Measurements from ENCODE around the gene FBN1. TPM values are rescaled to one million over a fixed set of nuclear protein-coding genes. Genes with fewer than 3 reads are reported as not detected.

The FBN1 gene
- total RNA-seq, 1 donor from 2014 or later = 78.8 TPM

DNA sequence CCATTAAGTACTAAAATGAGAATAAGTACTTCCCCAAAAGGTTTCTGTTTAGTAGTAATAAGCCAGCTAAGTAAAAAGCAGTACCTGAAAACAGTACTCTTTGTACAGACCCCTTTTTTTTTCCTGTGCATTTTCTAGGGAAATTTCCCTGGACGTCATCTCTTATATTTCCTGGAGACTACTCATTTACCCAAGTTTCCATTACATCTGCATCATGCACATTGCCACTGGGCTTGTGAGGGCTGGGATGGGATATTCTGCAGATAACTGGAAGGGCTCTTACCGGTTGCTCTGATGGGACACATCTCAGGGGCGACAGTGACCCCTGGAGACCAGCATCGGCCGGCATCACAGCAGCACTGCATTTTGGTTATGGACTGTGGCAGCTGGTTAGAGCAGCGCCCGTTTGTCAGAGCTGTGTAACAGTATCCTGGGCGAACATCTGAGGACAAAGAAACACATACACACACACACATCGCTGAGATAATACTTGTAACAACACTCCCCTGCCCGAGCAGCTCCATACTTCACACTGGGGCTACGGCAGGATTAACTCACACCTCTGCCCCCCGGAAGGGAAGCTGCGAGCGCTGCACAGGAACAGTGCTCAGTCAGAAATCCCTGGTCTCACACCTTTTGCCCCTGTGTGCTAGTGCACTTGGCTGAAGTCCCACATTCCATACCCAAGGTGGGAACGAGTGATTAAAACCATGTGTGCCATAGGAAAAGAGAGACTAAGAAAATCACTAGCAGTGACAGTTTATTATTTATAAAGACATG is 124.9 kb downstream of the FBN1 start:
- H3K4me3 Mint-ChIP-seq = no peak overlapping the region
- Histone ChIP-seq H3K79me2 (ENCODE audit: low read depth) (no peaks in the 10 kb centered on the region), H3K36me3 (peaks cover 5% of the 10 kb centered on the region), H3K4me3 (no peak overlapping the region), H3K27me3 (no peaks in the 10 kb centered on the region), H2AFZ (replicated peaks) (no peak overlapping the region), H4K20me1 (ENCODE audit: low read depth) (no peaks in the 10 kb centered on the region), H3F3A (ENCODE audit: low read depth) (no peaks in the 10 kb centered on the region), H3K4me1 (no peaks in the 10 kb centered on the region), H3K9ac (no peak overlapping the region), H3K4me2 (no peak overlapping the region), H3K9me3 (ENCODE audit: low read depth) (peaks cover 3% of the 10 kb centered on the region), H3K27ac (no peak overlapping the region)
- TF ChIP-seq EZH2 (IDR thresholded peaks at IDR 0.05) (no peak), EZH2phosphoT487 (IDR thresholded peaks at IDR 0.05) (no peak)
- TF ChIP-seq, protein P1, sequence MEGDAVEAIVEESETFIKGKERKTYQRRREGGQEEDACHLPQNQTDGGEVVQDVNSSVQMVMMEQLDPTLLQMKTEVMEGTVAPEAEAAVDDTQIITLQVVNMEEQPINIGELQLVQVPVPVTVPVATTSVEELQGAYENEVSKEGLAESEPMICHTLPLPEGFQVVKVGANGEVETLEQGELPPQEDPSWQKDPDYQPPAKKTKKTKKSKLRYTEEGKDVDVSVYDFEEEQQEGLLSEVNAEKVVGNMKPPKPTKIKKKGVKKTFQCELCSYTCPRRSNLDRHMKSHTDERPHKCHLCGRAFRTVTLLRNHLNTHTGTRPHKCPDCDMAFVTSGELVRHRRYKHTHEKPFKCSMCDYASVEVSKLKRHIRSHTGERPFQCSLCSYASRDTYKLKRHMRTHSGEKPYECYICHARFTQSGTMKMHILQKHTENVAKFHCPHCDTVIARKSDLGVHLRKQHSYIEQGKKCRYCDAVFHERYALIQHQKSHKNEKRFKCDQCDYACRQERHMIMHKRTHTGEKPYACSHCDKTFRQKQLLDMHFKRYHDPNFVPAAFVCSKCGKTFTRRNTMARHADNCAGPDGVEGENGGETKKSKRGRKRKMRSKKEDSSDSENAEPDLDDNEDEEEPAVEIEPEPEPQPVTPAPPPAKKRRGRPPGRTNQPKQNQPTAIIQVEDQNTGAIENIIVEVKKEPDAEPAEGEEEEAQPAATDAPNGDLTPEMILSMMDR (IDR thresholded peaks at IDR 0.05) = peak; percentile 25
- no peaks in the 10 kb centered on the region for H3K9me3 Mint-ChIP-seq
- peak; percentile 17 for DNase-seq (ENCODE audit: low spot score)
- H3K27me3 Mint-ChIP-seq (ENCODE audit: insufficient read depth, low read depth) = no peaks in the 10 kb centered on the region
- no peaks in the 10 kb centered on the region for H3K4me1 Mint-ChIP-seq
- H3K27ac Mint-ChIP-seq = no peak overlapping the region
- H3K36me3 Mint-ChIP-seq = peaks cover 13% of the 10 kb centered on the region

DNA sequence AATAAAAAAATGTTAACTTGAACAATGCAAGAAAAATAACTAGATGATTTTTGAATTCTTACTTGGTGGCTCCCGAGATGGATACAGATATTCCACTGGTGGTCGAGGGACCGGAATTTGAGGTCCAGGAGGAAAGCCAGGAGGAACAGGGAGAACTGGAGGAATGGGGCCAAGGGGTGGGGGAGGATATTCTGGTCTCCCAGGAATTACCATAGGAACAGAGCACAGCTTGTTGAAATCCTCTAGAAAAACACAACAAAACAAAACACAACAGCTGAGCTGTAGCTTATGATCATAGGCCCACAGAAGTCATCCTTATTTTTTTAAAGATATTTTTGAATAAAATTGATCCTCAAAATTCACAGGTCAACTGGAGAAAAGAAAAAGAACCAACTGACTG is 129.4 kb downstream of the FBN1 start:
- Mint-ChIP-seq H3K27me3 (ENCODE audit: insufficient read depth, low read depth) (no peaks in the 10 kb centered on the region), H3K36me3 (peaks cover 6% of the 10 kb centered on the region), H3K4me3 (no peak overlapping the region), H3K27ac (no peak overlapping the region), H3K9me3 (no peaks in the 10 kb centered on the region), H3K4me1 (no peaks in the 10 kb centered on the region)
- H3K9ac ChIP-seq = no peak overlapping the region
- no peaks in the 10 kb centered on the region for H3K9me3 ChIP-seq (ENCODE audit: low read depth)
- no peak overlapping the region for H2AFZ ChIP-seq (replicated peaks)
- H4K20me1 ChIP-seq (ENCODE audit: low read depth) = no peaks in the 10 kb centered on the region
- no peak for TF ChIP-seq EZH2phosphoT487 (IDR thresholded peaks at IDR 0.05)
- TF ChIP-seq, protein P1 (IDR thresholded peaks at IDR 0.05) = no peak
- TF ChIP-seq EZH2 (IDR thresholded peaks at IDR 0.05) = no peak
- peaks cover 8% of the 10 kb centered on the region for H3K36me3 ChIP-seq
- no peaks in the 10 kb centered on the region for H3F3A ChIP-seq (ENCODE audit: low read depth)
- H3K4me3 ChIP-seq = no peak overlapping the region
- no peaks in the 10 kb centered on the region for H3K27me3 ChIP-seq
- no peak overlapping the region for H3K4me2 ChIP-seq
- H3K4me1 ChIP-seq = no peaks in the 10 kb centered on the region
- H3K27ac ChIP-seq = no peak overlapping the region
- H3K79me2 ChIP-seq (ENCODE audit: low read depth) = no peaks in the 10 kb centered on the region
- no peak for DNase-seq (ENCODE audit: low spot score)

DNA sequence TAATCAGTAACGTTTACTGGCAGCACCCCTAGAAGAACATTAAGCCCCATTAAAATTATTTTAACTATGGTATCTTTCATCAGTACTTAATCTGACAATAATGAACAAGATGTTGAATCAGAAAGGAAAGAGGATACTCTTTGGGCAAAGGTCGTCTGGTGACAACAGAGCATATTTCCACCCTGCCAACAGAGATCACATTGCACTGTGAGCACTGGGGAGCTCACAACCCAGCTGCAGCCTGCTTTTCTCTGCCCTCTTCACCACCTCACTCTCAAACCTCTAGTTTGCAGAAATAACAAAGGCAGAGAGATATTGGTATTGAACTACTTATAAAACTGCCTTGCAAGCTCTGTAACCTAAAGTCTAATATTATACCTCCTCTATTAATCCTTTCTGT is 130.0 kb downstream of the FBN1 start:
- Histone ChIP-seq H3K4me3 (no peak overlapping the region), H3K79me2 (ENCODE audit: low read depth) (no peaks in the 10 kb centered on the region), H3K27ac (no peak overlapping the region), H3K27me3 (no peaks in the 10 kb centered on the region), H3K4me2 (no peak overlapping the region), H3K36me3 (peaks cover 8% of the 10 kb centered on the region), H3K9me3 (ENCODE audit: low read depth) (no peaks in the 10 kb centered on the region), H3K4me1 (no peaks in the 10 kb centered on the region), H2AFZ (replicated peaks) (no peak overlapping the region), H3K9ac (no peak overlapping the region), H3F3A (ENCODE audit: low read depth) (no peaks in the 10 kb centered on the region), H4K20me1 (ENCODE audit: low read depth) (no peaks in the 10 kb centered on the region)
- no peak for TF ChIP-seq EZH2 (IDR thresholded peaks at IDR 0.05)
- TF ChIP-seq EZH2phosphoT487 (IDR thresholded peaks at IDR 0.05) = no peak
- TF ChIP-seq, protein P1 (IDR thresholded peaks at IDR 0.05) = no peak
- Mint-ChIP-seq H3K27ac (no peak overlapping the region), H3K27me3 (ENCODE audit: insufficient read depth, low read depth) (no peaks in the 10 kb centered on the region), H3K4me3 (no peak overlapping the region), H3K36me3 (peaks cover 6% of the 10 kb centered on the region), H3K9me3 (no peaks in the 10 kb centered on the region), H3K4me1 (no peaks in the 10 kb centered on the region)
- DNase-seq (ENCODE audit: low spot score) = no peak

All from neural progenitor cell (in vitro differentiated cells).